PC-9 (cell line): ENCODE measurements around the gene KANSL3. TPM values are rescaled to one million over a fixed set of nuclear protein-coding genes. Genes with fewer than 3 reads are reported as not detected.

Experiments used
- BruUV-seq: library from RNA; stranded (reverse); fragments of 400-500 nt; replicated peaks from 2 replicates; lab custom pipeline; 2021; lab: Mats Ljungman, UMichigan
- CTCF ChIA-PET: fragments of 300-600 bp; sonication (Branson Sonifier 250); formaldehyde crosslinking; loops from one replicate; lab custom pipeline; 2022; ENCODE audit warnings: antibody characterized with exemption; lab: Charles Lee
- POLR2A ChIA-PET: fragments of 300-600 bp; sonication (Branson Sonifier 250); formaldehyde crosslinking; loops from one replicate; lab custom pipeline; 2022; ENCODE audit warnings: antibody characterized with exemption; ENCODE audit not compliant: unreplicated experiment; lab: Charles Lee
- DNase-seq, 2 experiments: peaks; one replicate each; pipeline versions ENCODE4 v3.0.0 to v3.0.0-alpha.2; 2015 to 2022; ENCODE audit warnings: mixed read lengths in 1 of 2
- H2AFZ ChIP-seq: fragments of 200-600 bp; sonication (generic); 2 replicates; pipeline ENCODE4 v1.8.1; 2017; ENCODE audit warnings: antibody characterized with exemption
- H3F3A ChIP-seq: fragments of 200-600 bp; sonication (generic); 2 replicates; pipeline ENCODE4 v1.8.1; 2017; ENCODE audit warnings: antibody characterized with exemption, mild to moderate bottlenecking, low read depth; ENCODE audit not compliant: insufficient read depth
- H3K27ac ChIP-seq: fragments of 200-600 bp; sonication (generic); 2 replicates; pipeline ENCODE4 v1.6.1; 2016; ENCODE audit warnings: mixed run types
- H3K27me3 ChIP-seq: fragments of 200-600 bp; sonication (generic); 2 replicates; pipeline ENCODE4 v1.6.1; 2016; ENCODE audit warnings: low read depth, mixed run types; ENCODE audit not compliant: insufficient read depth
- H3K36me3 ChIP-seq: fragments of 200-600 bp; sonication (generic); 2 replicates; pipeline ENCODE4 v1.6.1; 2016; ENCODE audit warnings: low read depth, mixed run types
- H3K4me1 ChIP-seq: fragments of 200-600 bp; sonication (generic); replicated peaks from 2 replicates; pipeline ENCODE4 v1.6.1; 2016; ENCODE audit warnings: mixed run types; ENCODE audit not compliant: insufficient read depth
- H3K4me2 ChIP-seq: fragments of 200-600 bp; sonication (generic); 2 replicates; pipeline ENCODE4 v1.6.1; 2017; ENCODE audit warnings: mixed run types
- H3K4me3 ChIP-seq: fragments of 200-600 bp; sonication (generic); 2 replicates; pipeline ENCODE4 v1.6.1; 2016; ENCODE audit warnings: mixed run types
- H3K79me2 ChIP-seq: fragments of 200-600 bp; sonication (generic); 2 replicates; pipeline ENCODE4 v1.6.1; 2017; ENCODE audit warnings: low read depth, mixed run types
- H3K9me2 ChIP-seq: fragments of 200-600 bp; sonication (generic); 2 replicates; pipeline ENCODE4 v1.8.1; 2017; ENCODE audit warnings: mild to moderate bottlenecking; ENCODE audit not compliant: insufficient read depth
- H3K9me3 ChIP-seq: fragments of 200-600 bp; sonication (generic); 2 replicates; pipeline ENCODE4 v1.8.1; 2016; ENCODE audit warnings: low read depth; ENCODE audit not compliant: insufficient read depth
- H4K20me1 ChIP-seq: fragments of 200-600 bp; sonication (generic); 2 replicates; pipeline ENCODE4 v1.8.1; 2017; ENCODE audit not compliant: insufficient read depth
- CTCF ChIP-seq: fragments of 200-600 bp; sonication (generic); conservative IDR thresholded peaks from 2 replicates; pipeline ENCODE4 v1.6.1; 2017; ENCODE audit warnings: mixed run types, antibody characterized with exemption, mild to moderate bottlenecking, moderate library complexity
- EZH2 ChIP-seq: fragments of 200-600 bp; sonication (generic); IDR thresholded peaks from 2 replicates; pipeline ENCODE4 v1.8.0; 2017; ENCODE audit warnings: antibody characterized with exemption, low read depth
- intact Hi-C: fragments of 100-400 bp; cut with micrococcal nuclease; formaldehyde crosslinking; loops from one replicate; pipeline ENCODE4 v1.10.0; 2022; ENCODE audit not compliant: unreplicated experiment
- total RNA-seq: library from RNA; stranded (reverse); gene quantifications from 2 replicates; pipeline ENCODE4 v1.2.3, GENCODE V29; 2021

The KANSL3 gene
- total RNA-seq, 1 experiment from 2014 or later: 52.0 TPM

GRCh38 chr2:96565111-96565510 is 73.0 kb downstream of the KANSL3 start:
- no peaks in the 10 kb centered on the region for H4K20me1 ChIP-seq
- H3K36me3 ChIP-seq: no peaks in the 10 kb centered on the region
- H2AFZ ChIP-seq: no peak overlapping the region
- no peak overlapping the region for H3K27ac ChIP-seq
- no peaks in the 10 kb centered on the region for H3K79me2 ChIP-seq
- ChIA-PET POLR2A (no interaction called here), CTCF (no interaction called here)
- H3K27me3 ChIP-seq: no peaks in the 10 kb centered on the region
- no peaks in the 10 kb centered on the region for H3K9me2 ChIP-seq
- H3K9me3 ChIP-seq: no peaks in the 10 kb centered on the region
- no peaks in the 10 kb centered on the region for H3F3A ChIP-seq
- no TSS peak for BruUV-seq
- no peak for DNase-seq
- intact Hi-C loops: no loop called here
- no peak overlapping the region for H3K4me2 ChIP-seq
- H3K4me3 ChIP-seq: no peak overlapping the region
- no peak for TF ChIP-seq CTCF
- TF ChIP-seq EZH2: no peak
- H3K4me1 ChIP-seq: no peaks in the 10 kb centered on the region

- ChIA-PET POLR2A (no interaction called here), CTCF (no interaction called here)
- H3K36me3 ChIP-seq: no peaks in the 10 kb centered on the region
Measured at GRCh38 chr2:96564563-96564962, 73.5 kb downstream of the KANSL3 start.

GRCh38 chr2:96564026-96564425 is 74.1 kb downstream of the KANSL3 start:
- H3K4me2 ChIP-seq: no peak overlapping the region
- no peaks in the 10 kb centered on the region for H3K9me3 ChIP-seq
- intact Hi-C loops: no loop called here
- H3K4me1 ChIP-seq: no peaks in the 10 kb centered on the region
- no peak for TF ChIP-seq CTCF
- TF ChIP-seq EZH2: no peak
- no peaks in the 10 kb centered on the region for H3K27me3 ChIP-seq
- ChIA-PET CTCF (no interaction called here), POLR2A (no interaction called here)
- H3K4me3 ChIP-seq: no peak overlapping the region
- H3K36me3 ChIP-seq: no peaks in the 10 kb centered on the region
- no peaks in the 10 kb centered on the region for H3K79me2 ChIP-seq
- no peak for DNase-seq
- H3F3A ChIP-seq: no peaks in the 10 kb centered on the region
- BruUV-seq: no TSS peak
- no peaks in the 10 kb centered on the region for H3K9me2 ChIP-seq
- no peak overlapping the region for H3K27ac ChIP-seq
- H2AFZ ChIP-seq: no peak overlapping the region
- no peaks in the 10 kb centered on the region for H4K20me1 ChIP-seq

More at GRCh38 chr2:96564563-96564962, 73.5 kb downstream of the KANSL3 start:
- Histone ChIP-seq H3K4me1 (no peaks in the 10 kb centered on the region), H4K20me1 (no peaks in the 10 kb centered on the region), H3F3A (no peaks in the 10 kb centered on the region), H2AFZ (no peak overlapping the region), H3K4me3 (no peak overlapping the region), H3K9me3 (no peaks in the 10 kb centered on the region), H3K79me2 (no peaks in the 10 kb centered on the region), H3K4me2 (no peak overlapping the region), H3K27ac (no peak overlapping the region), H3K9me2 (no peaks in the 10 kb centered on the region), H3K27me3 (no peaks in the 10 kb centered on the region)
- BruUV-seq: no TSS peak
- TF ChIP-seq CTCF: no peak
- TF ChIP-seq EZH2: no peak
- no peak for DNase-seq
- intact Hi-C loops: no loop called here
